Measurements from ENCODE around the gene CA6.

GRCh38 chr1:8905582-8906191 lies 40.0 kb upstream of the CA6 start:
- no peak for TF ChIP-seq POLR2A (IDR thresholded peaks at IDR 0.05)
- TF ChIP-seq CTCF (IDR thresholded peaks at IDR 0.05) = no peak
